Measurements from ENCODE around the gene FNBP1.
"Not testable (repeated sequence)": the region's sequence is repeated elsewhere in the genome, so short reads cannot be mapped to it uniquely, and the experiment has no call there.

The FNBP1 gene

DNA sequence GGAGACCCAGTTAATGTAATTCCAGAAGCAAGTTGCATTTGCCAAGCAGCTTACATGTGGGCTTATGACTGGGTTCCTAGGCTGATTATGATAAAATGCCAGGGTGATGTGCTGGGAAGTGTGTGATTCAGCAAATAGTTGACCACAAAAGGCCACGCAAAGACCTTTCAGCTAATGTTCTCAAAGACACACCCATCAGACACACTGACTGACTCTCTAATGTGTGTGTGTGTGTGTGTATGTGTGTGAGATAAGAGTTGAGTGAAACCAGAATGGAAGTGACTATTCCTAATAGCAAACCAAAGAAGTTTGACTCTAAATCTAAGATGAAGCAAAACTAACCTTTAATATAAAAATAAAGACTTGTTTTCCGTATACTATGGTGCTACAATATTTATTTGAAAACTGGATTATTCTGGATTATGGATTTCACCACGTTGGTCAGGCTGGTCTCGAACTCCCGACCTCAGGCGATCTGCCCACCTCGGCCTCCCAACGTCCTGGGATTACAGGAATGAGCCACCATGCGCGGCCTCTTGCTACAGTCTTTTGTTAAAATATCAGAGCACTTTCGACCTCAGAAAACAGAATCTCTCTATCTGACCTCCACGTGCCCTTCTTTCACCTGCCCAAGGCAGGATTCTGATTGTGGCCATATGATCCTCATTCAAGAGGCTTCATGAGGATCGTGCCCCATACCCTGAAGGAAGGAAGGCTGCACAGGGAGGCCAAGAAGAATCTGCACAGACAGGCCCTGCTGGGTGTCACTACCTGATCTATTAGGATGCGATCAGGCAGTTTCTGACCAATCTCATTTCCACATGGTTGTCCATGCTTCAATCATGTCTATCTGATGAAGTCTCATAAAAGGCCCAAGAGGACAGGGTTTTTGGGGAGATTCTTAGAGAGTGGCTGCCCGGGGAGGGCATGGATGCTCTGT is 132.1 kb downstream of the FNBP1 start:
- peak; percentile 76 for DNase-seq

DNA sequence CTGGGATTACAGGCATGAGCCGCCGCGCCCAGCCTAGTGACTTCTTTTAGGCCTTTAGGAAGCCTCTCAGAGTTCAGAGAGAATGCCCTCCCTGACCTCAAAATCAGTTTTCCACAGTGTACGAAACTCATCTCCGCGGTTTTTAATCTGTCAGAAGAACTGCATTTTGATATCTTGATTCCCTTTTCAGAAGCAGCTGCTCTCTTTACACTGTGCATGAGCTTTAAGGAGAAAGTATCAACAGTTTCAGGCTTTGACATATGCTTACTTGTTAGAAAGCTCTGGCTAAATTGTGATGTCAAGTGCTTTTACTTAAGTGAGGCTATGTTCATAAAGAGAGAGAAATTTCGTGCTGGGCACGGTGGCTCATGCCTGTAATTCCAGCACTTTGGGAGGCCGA is 133.1 kb downstream of the FNBP1 start:
- DNase-seq: no peak

DNA sequence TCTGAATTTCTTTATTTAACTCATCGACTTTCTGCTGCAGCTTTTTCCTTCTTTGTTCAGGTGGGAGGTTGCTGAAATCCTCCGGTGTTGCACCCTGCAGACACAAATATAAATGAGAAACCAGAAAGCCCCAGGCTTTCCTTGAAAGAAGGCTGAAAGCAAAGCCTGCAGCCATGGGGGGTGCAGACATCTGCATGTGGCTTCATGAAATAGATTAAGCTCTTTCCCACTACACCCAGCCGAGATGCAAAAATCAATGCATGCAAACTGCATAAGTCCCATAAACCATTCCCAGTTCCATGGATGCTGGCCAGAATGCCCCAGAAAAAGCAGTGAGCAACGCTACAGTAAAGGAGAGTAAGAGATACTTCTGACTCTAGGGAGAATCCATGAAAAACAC is 134.1 kb downstream of the FNBP1 start:
- peak; percentile 54 for DNase-seq

DNA sequence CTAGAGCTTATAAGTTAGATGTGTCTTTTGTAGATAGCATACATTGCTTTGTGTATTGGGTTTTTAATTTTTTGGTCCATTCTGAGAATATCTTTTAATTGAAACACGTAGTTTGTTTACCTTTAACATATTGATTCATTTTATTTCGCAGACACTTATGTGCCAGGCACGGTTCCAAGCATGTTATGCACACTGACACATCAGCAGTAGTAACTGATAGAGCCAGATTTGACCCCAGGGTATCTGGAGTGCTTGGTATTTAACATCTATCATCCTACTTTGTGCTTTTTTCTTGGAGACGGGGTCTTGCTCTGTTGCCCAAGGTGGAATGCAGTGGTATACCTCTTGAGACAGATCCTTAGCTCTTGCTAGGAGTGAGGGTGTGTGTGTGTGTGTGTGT is 135.8 kb downstream of the FNBP1 start:
- no peak for DNase-seq

DNA sequence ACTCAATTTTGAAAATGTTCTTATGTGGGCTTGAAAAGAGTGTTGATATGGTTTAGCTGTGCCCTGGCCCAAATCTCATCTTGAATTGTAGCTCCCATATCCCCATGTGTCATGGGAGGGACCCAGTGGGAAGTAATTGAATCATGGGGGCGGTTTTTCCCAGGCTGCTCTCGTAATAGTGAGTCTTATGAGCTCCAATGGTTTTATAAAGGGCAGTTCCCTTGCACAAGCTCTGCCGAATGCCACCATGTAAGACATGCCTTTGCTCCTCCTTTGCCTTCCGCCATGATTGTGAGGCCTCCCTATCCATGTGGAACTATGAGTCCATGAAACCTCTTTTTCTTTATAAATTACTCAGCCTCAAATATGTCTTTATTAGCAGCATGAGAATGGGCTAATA is 136.7 kb downstream of the FNBP1 start:
- DNase-seq: no peak

DNA sequence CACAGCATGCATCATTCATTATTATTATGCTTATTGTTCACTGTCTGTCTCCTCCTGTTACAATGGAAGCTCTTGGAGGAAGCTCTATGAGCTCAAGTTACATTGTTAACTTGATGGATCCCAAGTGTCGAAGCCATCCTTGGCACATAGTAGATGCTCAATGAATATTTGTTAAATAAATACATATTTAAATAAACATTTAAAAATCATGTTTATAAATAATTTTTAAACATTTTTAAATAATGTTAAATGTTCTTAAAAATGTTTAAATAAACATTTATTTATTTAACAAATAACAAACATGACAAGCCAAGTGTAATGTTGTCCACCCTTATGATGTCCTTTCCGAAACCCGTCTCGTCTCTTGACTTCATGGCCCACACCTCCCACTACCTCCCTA is 138.3 kb downstream of the FNBP1 start:
- no peak for DNase-seq

DNA sequence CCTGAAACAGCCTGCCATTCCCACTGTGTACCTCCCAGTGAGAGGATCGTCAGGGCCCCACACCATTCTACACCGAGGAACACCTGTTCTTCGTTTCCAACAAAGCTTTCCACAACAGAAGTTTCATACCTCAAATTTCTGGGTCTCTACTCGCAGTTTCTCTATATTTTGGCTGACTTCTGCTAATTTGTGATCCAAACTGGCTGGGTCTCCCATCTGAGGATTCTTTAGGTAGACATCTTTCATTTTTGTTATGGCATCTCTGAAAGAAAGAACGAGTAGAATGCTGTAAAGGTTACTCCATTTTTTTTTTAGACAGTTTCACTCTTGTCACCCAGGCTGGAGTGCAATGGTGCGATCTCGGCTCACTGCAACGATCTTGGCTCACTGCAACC is 140.3 kb downstream of the FNBP1 start:
- DNase-seq: peak; percentile 53

DNA sequence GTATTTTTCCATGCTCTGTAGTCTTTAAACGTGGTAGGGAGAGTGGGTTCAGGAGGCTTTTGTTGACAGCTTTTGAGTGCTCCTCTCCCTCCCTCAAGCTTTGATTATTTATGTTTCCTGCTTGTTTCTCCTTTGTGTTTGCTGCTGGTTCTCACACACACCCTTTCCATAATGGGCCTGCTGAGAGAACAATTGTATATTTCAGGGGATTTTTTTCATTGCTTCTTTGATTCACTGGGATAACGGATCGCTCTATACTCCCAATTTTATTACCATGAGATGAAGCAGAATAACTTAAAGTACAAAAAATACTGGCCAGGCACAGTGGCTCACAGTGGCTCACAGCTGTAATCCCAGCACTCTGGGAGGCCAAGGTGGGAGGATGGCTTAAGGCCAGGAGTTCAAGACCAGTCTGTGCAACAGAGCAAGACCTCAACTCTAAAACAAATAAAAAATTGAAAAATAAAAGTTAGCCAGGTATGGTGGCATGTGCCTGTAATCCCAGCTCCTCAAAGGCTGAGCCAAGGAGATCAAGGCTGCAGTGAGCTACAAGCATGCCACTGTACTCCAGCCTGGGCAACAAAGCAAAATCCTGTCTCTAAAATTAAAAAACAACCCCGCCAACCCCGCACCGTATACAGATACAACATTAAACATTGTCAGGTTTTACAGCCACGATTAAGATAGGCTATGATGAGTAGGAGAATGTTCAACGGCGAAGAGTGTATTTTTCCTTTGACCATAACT is 140.8 kb downstream of the FNBP1 start:
- DNase-seq: no peak

DNA sequence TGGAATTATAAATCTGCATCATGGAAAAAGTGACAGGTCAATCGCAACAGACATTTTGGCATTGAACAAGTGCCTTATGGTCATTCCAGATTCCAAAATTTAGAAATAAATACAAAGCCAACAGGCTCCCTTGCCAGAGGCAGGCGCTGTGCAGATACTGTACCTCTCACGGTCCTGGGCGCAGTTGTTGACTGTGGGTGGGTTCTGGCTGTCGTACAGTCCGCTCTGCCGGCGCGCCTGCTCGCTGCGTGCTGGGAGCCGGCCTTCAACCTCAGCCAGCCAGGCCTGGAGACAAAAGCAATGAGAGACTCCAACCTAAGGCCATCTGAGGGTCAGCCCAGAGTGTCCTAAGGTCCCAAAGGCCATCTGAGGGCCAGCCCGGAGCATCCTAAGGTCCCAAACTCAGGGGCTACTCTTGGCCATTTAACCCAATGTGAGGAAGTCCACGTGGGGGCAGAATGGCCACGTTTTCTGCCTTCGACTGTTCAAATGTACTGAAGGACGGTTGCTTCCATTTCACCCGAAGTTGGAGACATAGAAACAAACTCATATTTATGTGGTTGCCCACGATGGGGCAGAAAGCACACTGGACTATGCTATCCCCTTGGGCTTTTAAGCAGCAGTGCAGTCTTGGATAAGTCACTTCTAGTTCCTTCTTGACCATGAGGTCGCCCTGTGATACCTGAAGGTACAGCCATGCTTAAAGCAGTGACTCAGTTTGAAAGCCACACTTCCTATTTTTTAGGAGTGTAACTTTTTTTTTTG is 142.5 kb downstream of the FNBP1 start:
- no peak for DNase-seq

DNA sequence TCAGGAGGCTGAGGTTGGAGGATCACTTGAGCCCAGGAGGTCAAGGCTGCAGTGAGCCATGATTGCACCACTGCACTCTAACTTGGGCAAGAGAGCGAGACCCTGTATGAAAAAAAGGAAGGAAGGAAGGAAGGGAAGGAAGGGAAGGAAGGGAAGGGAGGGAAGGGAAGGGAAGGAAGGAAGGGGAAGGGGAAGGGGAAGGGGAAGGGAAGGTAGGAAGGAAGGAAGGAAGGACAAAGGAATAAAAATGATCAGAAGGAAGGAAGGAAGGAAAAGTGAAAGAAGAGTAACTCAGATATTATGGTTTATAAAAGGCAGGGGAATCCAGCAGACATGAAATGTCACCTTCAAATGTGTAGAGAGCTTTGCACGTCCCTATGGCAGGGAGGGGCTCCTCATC is 143.4 kb downstream of the FNBP1 start:
- DNase-seq: no peak

DNA sequence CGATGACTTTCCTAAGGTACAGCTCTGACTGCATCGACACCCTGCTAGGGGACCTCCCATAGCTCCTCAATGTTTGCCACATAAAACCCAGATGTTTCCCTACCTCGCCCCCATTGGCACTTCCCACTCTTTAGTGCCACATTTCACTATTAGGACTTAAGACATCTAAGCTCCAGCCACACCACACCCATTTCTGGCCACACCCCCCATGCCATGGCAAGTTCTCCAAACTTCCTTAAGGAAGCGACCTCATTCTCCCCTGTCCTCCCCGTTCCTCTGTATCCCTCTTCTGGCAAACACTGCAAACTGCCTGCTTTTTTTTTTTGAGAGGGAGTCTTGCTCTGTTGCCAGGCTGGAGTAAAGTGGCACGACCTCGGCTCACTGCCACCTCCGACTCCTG is 144.8 kb downstream of the FNBP1 start:
- no peak for DNase-seq

DNA sequence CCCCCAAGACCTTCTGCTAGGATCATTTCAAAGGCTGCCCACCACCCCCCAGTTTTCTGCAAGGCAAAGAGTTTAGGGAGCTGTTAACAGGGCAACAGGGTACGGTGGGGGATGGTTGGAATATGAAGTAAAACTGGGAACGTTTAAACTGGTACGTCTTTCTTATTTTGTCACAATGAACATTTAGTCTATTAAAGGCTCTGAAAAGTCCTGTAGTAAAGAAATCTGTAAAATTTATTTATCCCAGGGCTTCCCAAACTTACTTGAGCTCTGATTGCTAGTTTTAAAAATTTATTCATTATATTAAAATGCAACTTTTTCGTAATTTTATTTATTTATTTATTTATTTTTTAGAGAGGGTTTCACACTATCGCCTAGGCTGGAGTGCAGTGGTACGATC is 145.7 kb downstream of the FNBP1 start:
- DNase-seq: no peak

DNA sequence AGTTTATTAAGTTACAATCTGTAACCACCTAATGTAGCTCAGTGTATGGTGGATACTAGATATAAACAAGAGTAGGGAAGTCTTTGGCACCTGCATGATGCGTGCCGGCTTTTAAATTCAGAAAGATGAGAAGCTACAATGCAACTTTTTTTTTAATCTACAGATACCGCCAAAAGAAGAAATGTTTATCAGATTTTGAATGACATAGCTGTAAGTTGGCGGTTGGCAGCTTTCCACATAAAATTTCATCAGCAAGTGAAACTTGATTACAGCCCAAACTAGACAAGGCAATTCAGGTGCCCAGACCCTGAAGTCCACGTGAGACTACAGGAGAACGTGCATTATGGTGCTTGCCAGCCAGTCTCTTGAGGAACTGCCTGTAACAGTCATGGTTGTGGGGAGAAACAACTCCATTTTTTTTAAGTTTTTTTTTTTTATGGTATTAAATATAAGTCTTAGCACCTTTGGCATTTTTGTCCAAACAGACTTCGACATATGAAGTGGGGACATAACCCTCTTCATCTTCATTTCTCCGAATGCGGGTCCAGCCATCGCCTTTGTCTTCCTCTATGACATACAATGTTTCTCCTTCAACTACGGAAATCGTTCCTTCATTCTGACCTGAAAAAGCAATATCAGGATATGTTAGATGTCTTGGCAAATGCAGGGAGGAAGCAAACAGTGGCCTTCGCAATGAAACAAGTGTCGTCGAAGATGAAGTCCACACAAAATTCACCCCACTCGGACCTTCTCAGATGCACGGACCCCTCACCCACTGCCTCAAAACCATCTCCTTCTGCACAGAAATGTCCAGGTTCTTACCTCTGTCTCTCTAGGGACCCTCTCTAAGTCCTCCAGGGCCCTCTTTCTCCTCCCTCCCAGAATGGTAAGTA is 147.4 kb downstream of the FNBP1 start:
- DNase-seq: no peak

DNA sequence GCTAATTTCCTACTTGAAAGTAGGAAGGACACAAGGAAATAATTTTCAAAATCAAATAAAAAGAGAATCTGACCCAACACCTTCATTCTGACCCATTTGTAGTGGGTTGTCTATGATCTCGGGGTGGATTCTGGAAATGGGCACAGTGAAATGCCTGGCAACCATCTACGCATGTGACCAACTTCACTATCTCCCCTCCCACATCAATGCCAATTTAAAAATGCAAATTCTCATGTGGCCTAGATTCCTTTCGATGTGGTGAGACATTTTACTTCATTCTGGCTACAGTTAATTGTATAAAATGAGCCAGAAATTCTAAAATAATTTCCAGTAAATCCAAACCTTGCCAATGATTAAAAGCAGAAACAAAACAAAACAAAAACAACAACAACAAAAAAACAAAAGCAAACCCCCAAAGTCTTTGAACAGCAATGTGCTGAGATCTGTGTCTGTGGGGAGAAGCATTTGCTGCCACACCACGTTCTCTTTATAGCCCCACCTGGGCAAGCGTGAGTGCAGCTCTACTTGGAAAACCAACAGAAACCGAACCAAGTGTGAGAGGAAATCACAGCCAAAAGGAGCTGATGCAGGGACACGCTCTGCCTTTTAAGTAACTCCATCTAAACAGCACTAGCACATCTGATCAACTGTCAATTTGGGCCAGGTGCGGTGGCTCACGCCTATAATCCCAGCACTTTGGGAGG is 148.7 kb downstream of the FNBP1 start:
- DNase-seq: no peak

DNA sequence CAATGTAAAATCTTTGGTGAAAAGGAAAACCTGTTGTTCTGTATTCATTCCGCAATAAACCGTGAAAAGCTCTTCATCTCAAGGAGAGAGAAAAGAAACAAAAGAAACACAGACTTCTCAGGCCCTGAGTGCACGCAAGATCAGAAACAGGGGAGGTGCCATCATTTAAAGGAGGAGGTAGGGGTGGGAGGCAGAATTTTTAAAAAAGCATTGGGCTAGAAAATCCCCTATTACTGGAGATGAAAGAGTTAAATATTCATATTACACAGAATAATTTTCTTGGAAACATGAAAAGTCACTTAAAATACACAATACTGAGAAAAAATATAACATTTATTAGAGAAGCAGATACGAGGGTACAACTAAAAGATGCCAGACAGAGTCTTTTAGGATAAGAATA is 151.4 kb downstream of the FNBP1 start:
- DNase-seq: no peak

DNA sequence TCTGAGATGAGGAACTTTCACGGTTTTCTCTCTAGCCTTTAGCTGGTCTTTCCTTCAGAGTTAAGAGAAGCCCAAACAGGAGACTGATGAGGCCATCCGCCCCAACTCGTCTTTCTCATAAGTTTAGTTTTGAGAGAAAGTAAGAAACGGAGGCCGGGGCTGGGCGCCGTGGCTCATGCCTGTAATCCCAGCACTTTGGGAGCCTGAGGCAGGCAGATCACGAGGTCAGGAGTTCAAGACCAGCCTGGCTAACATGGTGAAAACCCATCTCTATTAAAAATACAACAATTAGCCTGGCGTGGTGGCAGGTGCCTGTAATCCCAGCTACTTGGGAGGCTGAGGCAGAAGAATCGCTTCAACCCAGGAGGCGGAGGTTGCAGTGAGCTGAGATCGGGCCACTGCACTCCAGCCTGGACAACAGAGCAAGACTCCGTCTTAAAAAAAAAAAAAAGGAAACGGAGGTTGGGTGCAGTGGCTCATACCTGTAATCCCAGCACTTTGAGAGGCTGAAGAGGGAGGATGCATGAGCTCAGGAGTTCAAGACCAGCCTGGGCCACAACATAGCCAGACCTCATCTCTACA is 152.2 kb downstream of the FNBP1 start:
- DNase-seq: not testable (repeated sequence)

DNA sequence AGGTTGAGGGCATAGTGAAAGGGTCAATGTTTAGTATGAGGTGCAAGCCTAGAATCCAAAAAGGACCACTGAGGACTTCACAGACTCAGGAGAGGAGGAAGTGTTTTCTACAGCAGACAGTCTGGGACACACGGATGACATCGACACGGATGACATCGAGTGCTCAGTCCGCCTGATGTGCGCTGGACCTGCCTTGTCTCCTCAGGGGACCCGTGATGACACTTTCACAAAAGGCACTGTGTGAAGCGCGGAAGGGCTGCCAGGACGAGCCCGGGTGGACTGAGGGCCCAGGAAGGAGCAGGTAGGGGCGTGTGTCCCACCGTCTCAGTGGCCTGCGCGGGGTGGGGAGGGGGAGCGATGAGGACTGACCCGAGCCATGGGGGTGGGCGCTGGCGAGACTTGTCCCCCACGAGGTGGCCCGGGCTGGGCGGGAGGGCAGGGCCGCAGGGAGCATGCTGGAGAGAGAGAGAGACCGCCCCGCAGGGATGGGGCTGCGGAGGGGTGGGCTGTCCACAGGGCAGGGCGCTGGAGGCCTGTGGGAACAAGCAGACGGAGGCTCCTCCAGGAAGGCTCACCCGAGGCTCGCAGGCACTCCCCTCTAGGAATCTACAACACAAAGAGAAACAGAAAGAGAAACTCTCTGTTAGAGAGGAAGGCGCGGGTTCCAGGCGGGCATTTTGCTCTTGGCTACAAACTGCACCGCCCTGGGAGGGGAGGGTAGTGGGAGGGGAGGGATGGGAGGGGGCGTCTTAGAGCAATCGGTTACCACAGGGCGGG is 152.9 kb downstream of the FNBP1 start:
- DNase-seq: peak; percentile 31

DNA sequence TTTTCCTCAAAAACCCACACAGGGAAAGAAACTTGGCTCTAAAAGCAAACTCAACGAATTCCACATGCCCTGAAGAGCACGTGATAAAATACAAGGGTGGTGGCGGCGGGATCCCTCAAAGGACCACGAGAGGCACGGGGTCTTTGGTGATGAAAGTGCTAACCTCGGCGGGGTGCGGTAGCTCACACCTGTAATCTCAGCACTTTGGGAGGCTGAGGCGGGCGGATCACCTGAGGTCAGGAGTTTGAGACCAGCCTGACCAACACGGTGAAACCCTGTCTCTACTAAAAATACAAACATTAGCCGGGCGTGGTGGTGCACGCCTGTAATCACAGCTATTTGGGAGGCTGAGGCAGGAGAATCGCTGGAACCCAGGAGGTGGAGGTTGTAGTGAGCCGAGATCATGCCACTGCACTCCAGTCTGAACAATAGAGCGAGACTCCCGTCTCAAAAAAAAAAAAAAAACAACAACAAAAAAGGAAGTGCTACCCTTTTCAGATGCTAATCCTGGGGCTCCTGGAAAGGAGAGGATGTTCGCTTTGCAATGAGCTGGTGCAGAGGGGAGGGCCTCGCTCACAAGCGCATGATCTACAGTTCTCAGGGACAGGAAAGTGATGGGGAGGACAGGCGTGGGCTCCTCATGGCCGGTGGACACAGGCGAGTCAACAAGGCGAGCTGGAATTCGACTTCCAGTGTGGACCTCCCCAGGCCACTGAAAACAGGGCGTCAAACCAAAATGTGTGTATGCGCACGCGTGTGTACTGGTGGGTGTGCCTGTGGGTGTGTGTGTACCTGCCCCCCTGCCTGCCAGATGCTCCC is 153.7 kb downstream of the FNBP1 start:
- DNase-seq: no peak

DNA sequence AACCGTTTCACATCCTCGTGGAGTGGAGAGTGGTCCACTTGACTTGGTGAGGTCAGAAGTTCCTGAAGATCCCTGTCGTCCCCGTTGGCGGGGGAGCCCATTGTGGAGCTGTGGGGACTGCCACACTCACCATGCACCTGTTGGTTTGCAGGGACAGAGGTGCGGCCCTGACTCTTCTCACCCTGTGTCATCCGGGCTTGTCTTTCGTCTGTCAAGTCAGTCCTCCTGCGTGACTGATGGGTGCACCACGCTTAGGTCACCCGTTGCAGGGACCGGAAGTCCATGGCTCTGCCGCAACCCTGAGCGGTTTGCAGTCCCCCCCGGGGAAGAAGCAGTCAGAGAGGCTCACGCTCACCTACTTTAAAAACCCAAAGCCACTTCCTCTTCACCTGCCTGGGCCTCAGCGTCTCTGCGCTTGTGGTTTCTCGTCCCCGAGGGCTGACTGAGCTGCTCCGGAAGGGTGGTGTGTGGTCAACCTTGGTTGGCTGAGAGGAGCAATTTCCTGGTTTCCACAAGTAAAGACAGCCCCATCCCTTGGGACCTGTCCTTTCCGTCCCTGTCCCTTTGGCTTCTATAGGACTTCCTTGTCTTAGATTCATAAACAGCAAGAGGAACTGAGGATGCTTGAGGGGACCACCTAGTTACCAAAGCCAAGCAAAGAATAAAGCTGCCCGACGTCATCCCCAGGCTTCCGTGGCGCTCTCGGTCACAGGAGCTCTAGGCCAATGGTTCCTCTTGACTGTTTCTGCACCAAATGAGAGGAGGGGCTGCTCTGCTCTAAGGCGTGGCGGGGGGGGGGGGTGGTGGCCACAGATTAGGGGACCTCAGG is 154.5 kb downstream of the FNBP1 start:
- peak; percentile 98 for DNase-seq
